Stomach smooth muscle (tissue), 2 donors: Measurements from ENCODE around the gene OTUD5.
A peak's percentile ranks its signal among the peaks of the same experiment; 100 is the strongest.

Source experiments
- H3K27ac ChIP-seq: one replicate; pipeline ENCODE4 v1.7.0; 2013; ENCODE audit warnings: mild to moderate bottlenecking, low read length, inconsistent platforms
- H3K27me3 ChIP-seq, 2 donors: one replicate each; pipeline ENCODE4 v1.7.0; 2013; ENCODE audit warnings: low read length in 2 of 2; ENCODE audit not compliant: insufficient read depth in 2 of 2, control insufficient read depth in 1 of 2
- H3K36me3 ChIP-seq, 2 donors: one replicate each; pipeline ENCODE4 v1.7.0; 2013; ENCODE audit warnings: low read length in 2 of 2; ENCODE audit not compliant: control insufficient read depth in 2 of 2, insufficient read depth in 2 of 2
- H3K4me1 ChIP-seq: one replicate; pipeline ENCODE4 v1.7.0; 2013; ENCODE audit warnings: low read length; ENCODE audit not compliant: control insufficient read depth, insufficient read depth
- H3K4me3 ChIP-seq, 2 donors: one replicate each; pipeline ENCODE4 v1.7.0; 2013; ENCODE audit warnings: low read length in 2 of 2
- H3K9ac ChIP-seq, 2 donors: one replicate each; pipeline ENCODE4 v1.7.0; 2013; ENCODE audit warnings: low read length in 2 of 2, mild to moderate bottlenecking in 1 of 2
- H3K9me3 ChIP-seq, 2 donors: one replicate each; pipeline ENCODE4 v1.7.0; 2013; ENCODE audit warnings: low read length in 2 of 2; ENCODE audit not compliant: control insufficient read depth in 2 of 2
- donor health status: healthy.
- donor health status: Pancreatic carcinoma.

OTUD5 gene

GRCh38 chrX:48919947-48920717 is 37.3 kb downstream of the OTUD5 start:
- Histone ChIP-seq H3K9me3 (no peaks in the 10 kb centered on the region), H3K4me3 (peak overlapping the region in 1 of 2 donors; percentile 72), H3K27me3 (peaks cover 0 to 11% of the 10 kb centered on the region in 2 donors), H3K9ac (peak overlapping the region in 1 of 2 donors; percentile 21), H3K4me1 (peaks cover 9% of the 10 kb centered on the region), H3K36me3 (peaks cover 10 to 12% of the 10 kb centered on the region in 2 donors), H3K27ac (peak overlapping the region; percentile 80)

DNA sequence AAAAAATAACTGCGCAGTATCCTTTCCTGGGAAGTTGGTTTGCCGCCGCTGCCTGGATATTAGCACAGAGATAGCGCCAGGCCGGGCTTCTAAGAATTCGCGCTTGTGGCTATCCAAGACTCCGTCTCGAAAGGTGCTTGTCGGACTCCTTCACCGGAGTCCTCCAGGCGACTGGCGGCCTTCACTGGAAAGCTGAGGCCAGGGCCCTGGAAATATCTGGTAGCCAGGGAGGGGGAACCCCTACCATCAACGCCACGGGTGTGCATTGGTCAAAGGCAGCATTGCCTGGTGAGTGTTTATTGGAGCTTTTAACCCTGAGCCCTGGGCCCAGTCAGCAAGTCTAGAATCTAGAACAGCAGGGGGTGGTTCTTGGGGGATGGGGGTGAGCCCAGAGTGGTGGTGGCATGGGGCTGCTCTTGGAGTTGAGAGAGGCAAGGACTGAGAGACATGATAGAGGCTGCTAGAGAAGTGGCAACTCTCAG is 38.0 kb downstream of the OTUD5 start:
- Histone ChIP-seq H3K4me1 (peaks cover 9% of the 10 kb centered on the region), H3K27ac (peak overlapping the region; percentile 80), H3K9me3 (no peaks in the 10 kb centered on the region), H3K9ac (peak overlapping the region; percentile 51 to 55), H3K36me3 (peaks cover 9 to 16% of the 10 kb centered on the region in 2 donors), H3K4me3 (peak overlapping the region; percentile 55 to 72), H3K27me3 (peaks cover 0 to 10% of the 10 kb centered on the region in 2 donors)

DNA sequence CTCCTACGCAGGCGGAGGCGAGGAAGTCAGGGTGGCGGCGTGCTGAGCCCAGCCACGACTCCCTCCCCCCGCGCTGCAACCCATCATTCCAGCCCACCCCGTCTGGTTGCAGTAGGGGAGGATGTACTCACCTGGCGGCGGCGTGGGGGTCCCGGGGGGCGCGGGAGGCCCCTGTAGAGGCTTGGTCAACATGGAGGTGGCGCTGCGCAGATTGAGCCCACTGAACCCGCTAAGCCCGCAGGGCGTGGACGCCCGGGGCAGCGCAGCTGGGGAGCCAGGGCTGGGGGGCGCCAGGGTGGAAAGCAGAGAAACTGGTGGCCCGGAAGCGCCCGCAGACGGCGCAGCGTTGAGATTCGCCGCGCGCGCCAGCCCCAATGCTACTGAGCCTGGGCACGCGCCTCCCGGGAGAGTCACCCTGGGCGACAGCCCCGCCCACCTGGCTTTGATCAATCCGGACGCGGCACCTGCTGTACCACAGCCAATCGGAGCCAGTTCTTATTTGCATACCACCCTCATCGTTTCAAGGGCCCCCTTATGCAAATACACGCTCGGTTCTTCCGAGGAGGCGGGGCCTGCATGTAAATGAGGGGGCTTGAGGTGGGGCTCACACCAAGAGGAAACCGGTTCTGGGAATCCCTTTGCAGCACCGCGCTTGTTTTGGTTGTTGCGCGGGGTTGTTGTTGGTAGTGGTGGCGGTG is 38.6 kb downstream of the OTUD5 start, which contains the start of gene PIM2:
Gene PIM2 (minus strand): TSS at position 382 of the 698 bp plus-strand sequence. CDS start 190 bp downstream, at position 192.
- peak within 1 kb of the TSS; percentile 80 for H3K27ac ChIP-seq
- no peaks in the 10 kb centered on the region for H3K9me3 ChIP-seq
- H3K36me3 ChIP-seq: peaks cover 4 to 16% of the 10 kb centered on the region in 2 donors
- peak within 1 kb of the TSS; percentile 53 to 55 for H3K9ac ChIP-seq
- H3K27me3 ChIP-seq: peaks cover 0 to 10% of the 10 kb centered on the region in 2 donors
- peaks cover 9% of the 10 kb centered on the region for H3K4me1 ChIP-seq
- peak within 1 kb of the TSS; percentile 55 to 72 for H3K4me3 ChIP-seq

DNA sequence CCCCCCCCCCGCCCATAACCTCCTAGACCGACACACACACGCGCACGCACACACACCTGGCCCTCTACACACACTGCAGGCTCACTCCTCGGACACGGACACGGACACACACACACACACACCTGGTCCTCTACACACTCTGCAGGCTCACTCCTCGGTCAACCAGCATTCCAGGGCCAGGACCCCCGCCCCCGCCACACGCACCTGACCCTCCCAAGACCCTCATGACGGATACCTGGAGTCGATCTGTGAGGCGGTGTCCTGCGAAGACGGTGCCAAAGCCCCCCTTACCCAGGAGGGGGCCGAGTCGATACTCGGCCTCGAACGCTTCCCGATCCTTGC is 39.1 kb downstream of the OTUD5 start:
- peaks cover 0 to 10% of the 10 kb centered on the region in 2 donors for H3K27me3 ChIP-seq

DNA sequence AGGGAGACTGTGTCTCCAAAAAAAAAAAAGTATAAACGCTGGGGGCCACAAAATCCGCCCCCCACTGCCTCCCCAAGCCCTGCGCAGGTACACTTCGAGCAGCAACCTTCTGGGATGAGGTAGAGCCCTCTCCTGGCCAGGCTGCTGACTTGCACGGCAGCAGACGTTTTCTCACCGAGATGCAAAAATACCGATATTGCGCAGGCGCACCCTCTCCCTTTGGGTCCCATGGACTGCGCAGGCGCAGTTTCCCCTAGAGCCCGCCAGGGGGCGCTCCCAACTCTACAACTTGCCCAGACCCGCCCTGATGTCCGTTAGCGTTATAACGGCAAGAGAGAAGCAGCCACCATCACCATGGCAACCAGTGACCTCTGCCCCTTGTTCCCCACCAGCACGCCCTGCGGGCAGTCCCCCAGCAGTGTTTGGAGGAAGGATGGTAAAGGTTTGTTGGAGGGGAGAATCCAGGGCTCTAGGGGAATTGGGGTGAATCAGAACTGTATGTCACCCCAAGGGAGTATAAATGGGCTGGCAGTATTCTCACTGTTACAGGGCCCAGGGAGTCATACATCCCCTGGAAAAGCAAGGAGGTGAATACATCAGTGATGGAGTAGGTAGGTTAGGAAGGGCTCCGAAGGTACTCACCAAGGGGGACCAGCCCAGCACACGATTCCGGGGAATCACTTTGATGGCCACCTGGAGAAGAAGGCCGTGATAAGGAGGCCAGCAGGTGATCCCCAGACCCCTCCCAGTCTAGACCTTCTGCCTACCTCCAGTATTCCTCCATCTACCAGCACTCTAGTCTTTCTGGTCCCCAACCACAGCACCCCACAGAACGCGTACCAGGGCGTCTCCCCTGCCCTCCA is 40.0 kb downstream of the OTUD5 start:
- H3K4me1 ChIP-seq: peaks cover 9% of the 10 kb centered on the region
- H3K4me3 ChIP-seq: peak overlapping the region in 1 of 2 donors; percentile 72
- H3K27me3 ChIP-seq: peaks cover 0 to 9% of the 10 kb centered on the region in 2 donors
- H3K36me3 ChIP-seq: peaks cover 0 to 9% of the 10 kb centered on the region in 2 donors
- peak overlapping the region; percentile 53 for H3K27ac ChIP-seq
- no peaks in the 10 kb centered on the region for H3K9me3 ChIP-seq
- H3K9ac ChIP-seq: no peak overlapping the region

More for the DNA sequence above, 39.1 kb downstream of the OTUD5 start:
- Histone ChIP-seq H3K9ac (peak overlapping the region; percentile 42 to 53), H3K27ac (peak overlapping the region; percentile 80), H3K4me1 (peaks cover 9% of the 10 kb centered on the region), H3K4me3 (peak overlapping the region; percentile 46 to 72), H3K36me3 (peaks cover 4 to 11% of the 10 kb centered on the region in 2 donors), H3K9me3 (no peaks in the 10 kb centered on the region)

- no peaks in the 10 kb centered on the region for H3K9me3 ChIP-seq
- H3K4me1 ChIP-seq: peaks cover 14% of the 10 kb centered on the region
- H3K27me3 ChIP-seq: peaks cover 0 to 4% of the 10 kb centered on the region in 2 donors
- no peak overlapping the region for H3K4me3 ChIP-seq
- H3K36me3 ChIP-seq: peaks cover 0 to 5% of the 10 kb centered on the region in 2 donors
- no peak overlapping the region for H3K27ac ChIP-seq
- H3K9ac ChIP-seq: no peak overlapping the region
These were observed 42.6 kb downstream of the OTUD5 start for GRCh38 chrX:48914593-48915493.

GRCh38 chrX:48913605-48914366 is 43.6 kb downstream of the OTUD5 start:
- Histone ChIP-seq H3K9ac (no peak overlapping the region), H3K4me3 (no peak overlapping the region), H3K27me3 (peaks cover 0 to 8% of the 10 kb centered on the region in 2 donors), H3K36me3 (peaks cover 0 to 5% of the 10 kb centered on the region in 2 donors), H3K4me1 (peaks cover 10% of the 10 kb centered on the region), H3K9me3 (no peaks in the 10 kb centered on the region), H3K27ac (no peak overlapping the region)

- peaks cover 0 to 7% of the 10 kb centered on the region in 2 donors for H3K36me3 ChIP-seq
- peak within 1 kb of the TSS; percentile 74 to 75 for H3K9ac ChIP-seq
- H3K4me3 ChIP-seq: peak within 1 kb of the TSS; percentile 76 to 85
- H3K27ac ChIP-seq: peak within 1 kb of the TSS; percentile 58
- H3K27me3 ChIP-seq: peaks cover 0 to 5% of the 10 kb centered on the region in 2 donors
- no peaks in the 10 kb centered on the region for H3K9me3 ChIP-seq
- peaks cover 8% of the 10 kb centered on the region for H3K4me1 ChIP-seq
These were observed 45.8 kb downstream of the OTUD5 start, which contains the start of gene SLC35A2 for GRCh38 chrX:48911412-48912182. SLC35A2 (minus strand) TSS chrX:48911646; CDS start chrX:48911636, 10 bp downstream.
